PC-3 (cell line): ENCODE results near the gene LIPC.

Experiments used
- CTCF ChIP-seq: fragments of 300-600 bp; sonication (generic); conservative IDR thresholded peaks from 2 replicates; pipeline ENCODE4 v1.5.1; 2017; ENCODE audit warnings: antibody characterized with exemption, low read depth, mild to moderate bottlenecking, low read length
- EZH2 ChIP-seq: fragments of 300-600 bp; sonication (generic); IDR thresholded peaks from one replicate; pipeline ENCODE4 v1.6.1; 2017; ENCODE audit warnings: antibody characterized with exemption, mild to moderate bottlenecking, low read length; ENCODE audit not compliant: unreplicated experiment

- TF ChIP-seq CTCF (no peak), EZH2 (no peak)
Measured at GRCh38 chr15:58396181-58396580, 35.6 kb upstream of the LIPC start.
